LNCaP clone FGC (cell line): Measurements from ENCODE around the gene CCDC144A.
"Not testable (repeated sequence)": the region's sequence is repeated elsewhere in the genome, so short reads cannot be mapped to it uniquely, and the experiment has no call there.

Experiments
- DNase-seq: peaks from one replicate; pipeline ENCODE4 v3.0.0-alpha.2; 2011; ENCODE audit warnings: low read depth
- H3K4me3 ChIP-seq: 2 replicates; pipeline ENCODE4 v1.5.1; 2011; ENCODE audit warnings: mild to moderate bottlenecking, low read depth, low read length, control low read depth
- CTCF ChIP-seq: IDR thresholded peaks from 2 replicates; pipeline ENCODE4 v1.5.1; 2012; ENCODE audit warnings: mild to moderate bottlenecking; ENCODE audit not compliant: control insufficient read depth, insufficient read depth; ENCODE audit errors: extremely low read depth

The CCDC144A gene

DNA sequence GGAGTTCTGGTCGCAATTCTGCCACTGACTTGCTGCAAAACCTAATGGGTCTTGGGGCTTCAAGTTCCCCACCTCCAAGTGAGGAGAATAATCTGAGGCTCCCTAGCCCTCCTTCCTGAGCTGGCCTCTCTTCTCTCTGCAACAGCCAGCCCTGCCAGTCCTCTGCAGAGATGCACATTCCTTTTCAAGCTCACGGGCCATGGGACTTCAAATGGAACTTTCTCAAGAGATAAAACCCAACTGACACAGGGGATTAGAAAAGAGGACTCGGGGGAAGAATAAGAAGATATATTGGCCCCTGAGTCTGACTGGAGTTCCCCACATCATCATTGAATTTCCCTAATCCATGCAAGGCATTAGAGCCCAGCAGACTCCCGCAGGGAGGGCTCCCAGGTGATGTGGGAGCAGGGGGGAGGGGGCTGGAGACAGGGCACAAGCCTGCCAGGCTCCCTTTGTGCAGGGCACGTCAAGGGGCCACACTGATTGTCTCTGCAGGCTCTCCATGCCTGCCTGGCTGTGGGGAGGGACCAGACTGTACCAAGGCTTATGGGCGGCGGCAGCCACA, 131.0 kb downstream of the CCDC144A start:
- no peak for DNase-seq
- TF ChIP-seq CTCF: no peak
- H3K4me3 ChIP-seq: no peak overlapping the region

DNA sequence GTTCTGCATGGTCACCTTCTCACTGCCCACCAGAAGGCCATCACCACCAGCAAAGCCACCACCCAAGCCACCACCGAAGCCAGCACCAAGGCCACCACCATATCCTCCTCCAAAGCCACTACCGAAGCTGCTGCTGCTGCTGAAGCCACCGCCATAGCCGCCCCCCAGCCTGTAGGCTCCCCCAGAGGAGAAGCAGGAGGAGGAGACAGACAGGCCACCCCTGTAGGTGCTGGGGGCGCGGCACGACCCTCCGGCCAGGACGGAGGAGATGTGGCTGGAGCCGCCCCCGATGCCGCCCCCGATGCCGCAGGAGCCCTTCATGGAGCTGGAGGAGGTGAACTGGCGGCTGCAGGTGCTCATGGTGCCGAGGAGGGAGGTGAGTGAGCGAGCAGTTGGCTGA, 132.1 kb downstream of the CCDC144A start:
- DNase-seq, H3K4me3 ChIP-seq: not testable (repeated sequence)

- H3K4me3 ChIP-seq, DNase-seq: not testable (repeated sequence)
Observed at GRCh38 chr17:16823768-16824406, 133.8 kb downstream of the CCDC144A start.
